ENCODE data around the gene SCAF4.

DNA sequence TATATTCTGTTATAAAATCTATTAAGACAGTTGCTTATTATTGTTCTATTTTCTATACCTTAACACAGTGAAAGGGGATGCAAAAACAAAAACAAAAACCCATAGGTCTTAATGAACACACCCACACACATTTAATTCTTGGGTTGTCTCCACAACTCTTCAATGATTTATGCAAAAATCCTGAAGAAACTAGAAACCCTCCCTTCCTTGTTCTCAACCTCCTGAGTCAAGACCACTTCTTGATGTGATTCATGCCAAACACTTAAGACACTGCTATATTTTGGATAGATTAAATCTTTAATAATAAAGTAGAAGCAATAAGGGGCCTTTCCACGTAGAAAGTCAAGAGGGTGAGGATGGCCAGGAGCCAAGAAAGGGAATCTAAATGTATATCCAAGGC is 23.4 kb downstream of the SCAF4 start:
- TF ChIP-seq POLR2AphosphoS5 (IDR thresholded peaks at IDR 0.05; ENCODE audit: low read depth, low read length) (no peak), POLR2A (IDR thresholded peaks at IDR 0.05; ENCODE audit: low read depth, low read length) (no peak)
